K562 (cell line): ENCODE measurements around the gene STON2. TPM values are rescaled to one million over a fixed set of nuclear protein-coding genes. Genes with fewer than 3 reads are reported as not detected.
"Not testable (repeated sequence)": the region's sequence is repeated elsewhere in the genome, so short reads cannot be mapped to it uniquely, and the experiment has no call there.

Experiments
- ATAC-seq: fragments of 200-7000 bp; cut with Tn5 transposase; 3 replicates; pipeline ENCODE4 v1.9.1; 2020; ENCODE audit warnings: moderate library complexity
- BruUV-seq: library from RNA; stranded (reverse); fragments of 400-500 nt; replicated peaks from 2 replicates; lab custom pipeline; 2021; lab: Mats Ljungman, UMichigan
- CTCF ChIA-PET: fragments of 300-600 bp; formaldehyde crosslinking; extraction: SDS; loops from one replicate; lab custom pipeline; 2021; ENCODE audit warnings: low intra/inter-chr PET ratio; lab: Yijun Ruan, JAX
- POLR2A ChIA-PET: fragments of 300-600, 350-650 bp; sonication (Branson Sonifier 250); formaldehyde crosslinking; extraction: SDS; loops from one replicate; lab custom pipeline; 2021; ENCODE audit warnings: antibody characterized with exemption, inconsistent platforms; lab: Yijun Ruan, JAX
- DNase-seq, 4 experiments: peaks; one replicate each; pipeline versions ENCODE4 v3.0.0 to v3.0.0-alpha.2; 2011 to 2018; ENCODE audit warnings: low spot score in 3 of 4, mixed read lengths in 3 of 4; ENCODE audit errors: extremely low read depth in 1 of 4
- FAIRE-seq: peaks from 2 replicates; lab custom pipeline; 2011; peaks lifted over from hg19 to GRCh38; lab: Jason Lieb, UNC
- H2AFZ ChIP-seq: 2 replicates; pipeline ENCODE4 v1.6.0; 2011; ENCODE audit warnings: low read depth, low read length, control low read depth, inconsistent platforms
- H3K27ac ChIP-seq: fragments of 200-600 bp; 3 replicates; pipeline ENCODE4 v1.8.0; 2011; ENCODE audit warnings: low read depth, mild to moderate bottlenecking, control low read depth, inconsistent platforms, low read length, moderate library complexity, mixed read lengths; ENCODE audit errors: extremely low read depth
- H3K27me3 ChIP-seq, 2 experiments: fragments of 300-600 bp in 1 of 2; 2 replicates in 1 of 2; 3 replicates in 1 of 2; pipeline versions ENCODE4 v1.6.0 to v1.8.0; 2011; ENCODE audit warnings: inconsistent platforms in 2 of 2, low read length in 2 of 2, mild to moderate bottlenecking in 1 of 2, mixed read lengths in 1 of 2, moderate library complexity in 1 of 2; ENCODE audit not compliant: control insufficient read depth in 2 of 2, insufficient read depth in 2 of 2
- H3K36me3 ChIP-seq: fragments of 300-600 bp; 3 replicates; pipeline ENCODE4 v1.8.0; 2011; ENCODE audit warnings: mild to moderate bottlenecking, low read length, inconsistent platforms; ENCODE audit not compliant: control insufficient read depth, insufficient read depth
- H3K4me1 ChIP-seq, 2 experiments: fragments of 200-600 bp in 1 of 2; replicated peaks in 1 of 2; 2 replicates in 1 of 2; 3 replicates in 1 of 2; pipeline versions ENCODE4 v1.5.1 to v1.8.0; 2011; ENCODE audit warnings: inconsistent platforms in 2 of 2, low read length in 2 of 2, mild to moderate bottlenecking in 1 of 2, mixed read lengths in 1 of 2, moderate library complexity in 1 of 2; ENCODE audit not compliant: control insufficient read depth in 2 of 2, insufficient read depth in 2 of 2
- H3K4me2 ChIP-seq: 2 replicates; pipeline ENCODE4 v1.6.1; 2011; ENCODE audit warnings: low read length, control low read depth, inconsistent platforms, mixed read lengths; ENCODE audit not compliant: insufficient read depth
- H3K4me3 ChIP-seq: fragments of 200-600 bp; sonication (generic), shearing (Covaris generic); 2 replicates; pipeline ENCODE4 v1.5.1; 2016; ENCODE audit warnings: control low read depth, inconsistent platforms
- H3K79me2 ChIP-seq: fragments of 200-600 bp; 3 replicates; pipeline ENCODE4 v1.8.0; 2011; ENCODE audit warnings: low read length, inconsistent platforms; ENCODE audit not compliant: control insufficient read depth, insufficient read depth
- H3K9ac ChIP-seq, 2 experiments: 2 replicates each; pipeline versions ENCODE4 v1.6.0 to v1.6.1; 2011; ENCODE audit warnings: low read depth in 2 of 2, low read length in 2 of 2, control low read depth in 1 of 2, inconsistent platforms in 1 of 2, mild to moderate bottlenecking in 1 of 2, mixed read lengths in 1 of 2; ENCODE audit not compliant: insufficient read depth in 1 of 2
- H3K9me1 ChIP-seq: one replicate; pipeline ENCODE4 v1.6.0; 2011; ENCODE audit warnings: inconsistent platforms, mild to moderate bottlenecking, low read length, moderate library complexity; ENCODE audit not compliant: control insufficient read depth, insufficient read depth
- H3K9me3 ChIP-seq: replicated peaks from 2 replicates; pipeline ENCODE4 v1.5.1; 2011; ENCODE audit warnings: low read depth, low read length, inconsistent platforms; ENCODE audit not compliant: control insufficient read depth, insufficient read depth
- H4K20me1 ChIP-seq: replicated peaks from 2 replicates; pipeline ENCODE4 v1.6.1; 2011; ENCODE audit warnings: low read length, inconsistent platforms, mixed read lengths; ENCODE audit not compliant: control insufficient read depth, insufficient read depth
- C11orf30 ChIP-seq: fragments of 450-650 bp; IDR thresholded peaks from 2 replicates; pipeline ENCODE4 v1.6.1; 2016; ENCODE audit warnings: low read depth, mild to moderate bottlenecking
- GABPA ChIP-seq: fragments of 200-800 bp; sonication (Bioruptor generic); conservative IDR thresholded peaks from 2 replicates; pipeline ENCODE4 v1.6.1; 2016; ENCODE audit warnings: low read depth, missing genetic modification characterization, missing compliant biosample characterization
- MAFF ChIP-seq: IDR thresholded peaks from 2 replicates; pipeline ENCODE4 v1.6.1; 2012; ENCODE audit warnings: low read length, improper control_type of control experiment
- MAFG ChIP-seq: fragments of 450-650 bp; conservative IDR thresholded peaks from 2 replicates; pipeline ENCODE4 v1.6.1; 2016; ENCODE audit warnings: missing genetic modification characterization, missing compliant biosample characterization
- MAFK ChIP-seq: IDR thresholded peaks from 2 replicates; pipeline ENCODE4 v1.6.1; 2011; ENCODE audit warnings: low read length, improper control_type of control experiment
- ZNF274 ChIP-seq: IDR thresholded peaks from 2 replicates; pipeline ENCODE4 v1.6.1; 2011; ENCODE audit warnings: low read depth, mild to moderate bottlenecking, low read length, moderate library complexity, borderline replicate concordance
- ZNF316 ChIP-seq: fragments of 450-650 bp; IDR thresholded peaks from 2 replicates; pipeline ENCODE4 v1.6.1; 2016
- WGBS: fragments of 100-300 bp; shearing (Covaris generic); methylation state at CpG from one replicate; pipeline ENCODE4 v1.1.6; 2016; ENCODE audit warnings: low coverage, mixed read lengths; ENCODE audit not compliant: insufficient coverage; ENCODE audit errors: missing lambda C conversion rate; 5-methylcytosine and 5-hydroxymethylcytosine counted together
- in situ Hi-C: fragments of 300-500 bp; cut with MboI; formaldehyde crosslinking; loops from 4 replicates; pipeline ENCODE4 v1.15.0; 2018; ENCODE audit warnings: inconsistent platforms, mixed read lengths
- intact Hi-C: fragments of 100-400 bp; cut with micrococcal nuclease; formaldehyde crosslinking; loops from 2 replicates; pipeline ENCODE4 v1.14.2; 2022
- polyA plus RNA-seq, 8 experiments: library from polyadenylated mRNA; depleted of rRNA in 4 of 8; stranded (reverse) in 5 of 8; unstranded in 3 of 8; fragments of >200 nt; fragmentation: Nextera tagmentation in 2 of 8; fragmentation: Illumina TruSeq in 1 of 8; extraction: Ambion mirVana in 2 of 8; extraction: Trizol in 1 of 8; gene quantifications; 2 replicates each; pipeline versions ENCODE4 v1.2.1 to v1.2.3, GENCODE V29; 2011 to 2014; ENCODE audit warnings: inconsistent platforms in 1 of 8, missing spikeins in 1 of 8
- total RNA-seq, 7 experiments: library from RNA; depleted of rRNA in 6 of 7; stranded (reverse); fragments of >200 nt in 6 of 7; fragmentation: Illumina TruSeq in 2 of 7; extraction: Trizol in 2 of 7; gene quantifications; 2 replicates each; pipeline versions ENCODE4 v1.2.1 to v1.2.3, GENCODE V29; 2011 to 2021; ENCODE audit warnings: low replicate concordance in 1 of 7

The STON2 gene
- total and polyA plus RNA-seq, 9 of the 15 experiments (the other 6 are each of a cell fraction or from before 2014, with no cell fraction given): 7.8 to 99.3 (median 53.5) TPM

GRCh38 chr14:81224222-81224621 lies 175.9 kb downstream of the STON2 start:
- CTCF ChIA-PET: no interaction called here
- Histone ChIP-seq H3K4me1 (peaks cover 3 to 14% of the 10 kb centered on the region in 2 experiments; a peak in 4 of 5 replicates), H3K9me3 (no peaks in the 10 kb centered on the region), H2AFZ (no peak overlapping the region), H3K4me2 (no peak overlapping the region), H3K27ac (no peak overlapping the region), H3K9ac (no peak overlapping the region), H3K4me3 (no peak overlapping the region), H3K27me3 (no peaks in the 10 kb centered on the region), H3K9me1 (no peaks in the 10 kb centered on the region)
- BruUV-seq: no TSS peak
- FAIRE-seq: no peak
- 59% methylated on average over 1 of the region's 1 CpG for WGBS
- intact Hi-C loops (loop anchor here (5.0 kb wide), 1 partner anchor 203 kb away; no protein-coding TSS in a partner anchor), in situ Hi-C loops (no loop called here)
- TF ChIP-seq MAFG (tag) (peak; percentile 72), ZNF316 (peak; percentile 94), C11orf30 (peak; percentile 84), MAFK (peak; percentile 77), ZNF274 (no peak), GABPA (tag) (no peak), MAFF (peak; percentile 83)
- TF ChIP-seq, all 486 proteins: peak for 5
- Histone ChIP-seq H3K79me2 (peaks cover 17% of the 10 kb centered on the region), H3K36me3 (no peaks in the 10 kb centered on the region), H4K20me1 (no peaks in the 10 kb centered on the region)
- ATAC-seq: no peak
- no peak for DNase-seq
- POLR2A ChIA-PET: interaction anchor here (0.7 kb wide), 1 partner anchor 234 kb away, joined by 3 read pairs; no protein-coding TSS in a partner anchor

- H3K27me3 ChIP-seq, H3K9ac ChIP-seq, H3K4me3 ChIP-seq, H4K20me1 ChIP-seq, CTCF ChIA-PET, H3K9me3 ChIP-seq, DNase-seq, H3K4me2 ChIP-seq, FAIRE-seq, H3K27ac ChIP-seq, H3K9me1 ChIP-seq, ATAC-seq, in situ Hi-C loops, BruUV-seq, H3K36me3 ChIP-seq: not testable (repeated sequence)
- intact Hi-C loops: loop anchor here (5.0 kb wide), 1 partner anchor 204 kb away; no protein-coding TSS in a partner anchor
- Histone ChIP-seq H3K79me2 (peaks cover 22% of the 10 kb centered on the region), H2AFZ (peak overlapping the region; percentile 96), H3K4me1 (peaks cover 3 to 14% of the 10 kb centered on the region in 2 experiments; a peak in 4 of 5 replicates)
- WGBS: 85% methylated on average over 7 of the region's 7 CpGs
- POLR2A ChIA-PET: interaction anchor here (0.7 kb wide), 1 partner anchor 234 kb away, joined by 3 read pairs; no protein-coding TSS in a partner anchor
These were observed 176.3 kb downstream of the STON2 start for GRCh38 chr14:81223788-81224187.
